LNCAP (cell line): ENCODE measurements around the gene LBH.

ENCODE experiments used
- TF ChIP-seq, protein P1 (sequence below): fragments of 450-650 bp; IDR thresholded peaks from 2 replicates; pipeline ENCODE4 v1.5.1; 2017; ENCODE audit warnings: mild to moderate bottlenecking

The LBH gene

DNA sequence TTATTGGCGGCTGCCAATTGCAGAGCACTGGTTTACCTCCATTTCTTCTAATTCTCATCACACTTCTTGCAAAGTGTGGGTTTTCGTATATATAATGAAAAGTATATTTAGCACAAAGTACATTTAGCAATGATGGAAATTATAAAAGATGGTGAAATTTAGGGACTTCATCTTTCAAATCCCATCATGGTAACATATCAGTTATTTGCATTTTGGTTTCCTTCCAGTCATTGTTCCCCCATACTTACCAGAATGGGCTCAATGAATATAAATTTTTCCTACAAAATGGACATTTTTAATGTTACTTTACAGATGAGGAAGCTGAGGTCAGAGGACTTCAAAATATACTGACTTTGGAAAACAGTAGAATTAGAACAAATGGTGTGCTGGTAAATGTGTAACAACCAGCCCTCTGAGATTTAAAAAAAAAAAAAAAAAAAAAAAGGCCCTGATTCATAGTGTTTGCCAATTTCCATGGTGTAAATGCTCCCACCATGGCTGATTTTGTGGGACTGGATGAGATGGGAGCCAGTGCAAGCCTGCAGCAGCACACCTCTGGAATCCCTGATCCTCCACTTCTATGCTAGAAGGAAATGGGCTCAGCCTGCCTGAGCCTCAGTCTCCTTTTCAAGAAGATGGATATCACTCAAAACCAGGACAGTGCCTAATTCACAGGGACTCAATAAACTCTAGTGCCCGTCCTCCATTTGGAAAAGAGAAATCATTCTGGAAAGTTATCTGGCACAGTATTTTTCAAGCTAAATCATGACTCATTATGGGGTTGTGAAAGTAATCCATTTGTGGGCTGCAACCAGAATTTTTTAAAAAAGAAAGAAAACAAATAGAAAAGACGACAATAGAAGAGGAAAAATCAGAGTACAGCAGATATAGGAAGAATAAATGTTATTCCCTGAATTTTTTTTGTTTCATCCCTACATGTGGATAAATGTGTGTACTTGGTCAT lies 34.0 kb downstream of the LBH start:
- TF ChIP-seq, protein P1, sequence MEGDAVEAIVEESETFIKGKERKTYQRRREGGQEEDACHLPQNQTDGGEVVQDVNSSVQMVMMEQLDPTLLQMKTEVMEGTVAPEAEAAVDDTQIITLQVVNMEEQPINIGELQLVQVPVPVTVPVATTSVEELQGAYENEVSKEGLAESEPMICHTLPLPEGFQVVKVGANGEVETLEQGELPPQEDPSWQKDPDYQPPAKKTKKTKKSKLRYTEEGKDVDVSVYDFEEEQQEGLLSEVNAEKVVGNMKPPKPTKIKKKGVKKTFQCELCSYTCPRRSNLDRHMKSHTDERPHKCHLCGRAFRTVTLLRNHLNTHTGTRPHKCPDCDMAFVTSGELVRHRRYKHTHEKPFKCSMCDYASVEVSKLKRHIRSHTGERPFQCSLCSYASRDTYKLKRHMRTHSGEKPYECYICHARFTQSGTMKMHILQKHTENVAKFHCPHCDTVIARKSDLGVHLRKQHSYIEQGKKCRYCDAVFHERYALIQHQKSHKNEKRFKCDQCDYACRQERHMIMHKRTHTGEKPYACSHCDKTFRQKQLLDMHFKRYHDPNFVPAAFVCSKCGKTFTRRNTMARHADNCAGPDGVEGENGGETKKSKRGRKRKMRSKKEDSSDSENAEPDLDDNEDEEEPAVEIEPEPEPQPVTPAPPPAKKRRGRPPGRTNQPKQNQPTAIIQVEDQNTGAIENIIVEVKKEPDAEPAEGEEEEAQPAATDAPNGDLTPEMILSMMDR: no peak

DNA sequence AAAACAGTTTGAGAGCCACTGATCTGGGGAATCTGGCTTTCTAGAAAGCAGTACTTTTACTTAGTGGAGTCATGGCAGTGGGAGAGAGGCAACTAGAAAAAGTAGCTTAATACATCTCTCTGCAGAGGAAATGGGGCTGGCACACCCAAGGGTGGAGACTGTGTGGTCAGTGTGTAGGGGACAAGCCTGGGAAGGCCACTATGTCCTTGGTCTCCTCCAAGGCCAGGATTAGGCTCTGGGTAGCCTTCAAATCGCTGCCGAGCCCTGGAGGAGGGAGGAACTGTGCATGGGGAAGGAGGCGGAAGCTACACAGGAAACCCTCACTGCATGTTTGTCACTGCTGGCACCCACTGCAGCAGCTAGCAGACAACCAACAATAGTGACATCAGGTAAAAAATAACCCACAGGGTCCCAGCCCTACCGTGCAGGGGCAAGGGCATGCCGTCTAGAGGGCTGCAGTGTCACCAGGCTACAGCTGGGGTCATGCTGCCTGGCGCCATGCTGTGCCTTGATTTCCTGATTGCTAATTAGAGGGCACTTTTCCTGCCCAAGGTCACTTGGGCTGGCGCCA lies 34.8 kb downstream of the LBH start:
- TF ChIP-seq, protein P1: no peak

DNA sequence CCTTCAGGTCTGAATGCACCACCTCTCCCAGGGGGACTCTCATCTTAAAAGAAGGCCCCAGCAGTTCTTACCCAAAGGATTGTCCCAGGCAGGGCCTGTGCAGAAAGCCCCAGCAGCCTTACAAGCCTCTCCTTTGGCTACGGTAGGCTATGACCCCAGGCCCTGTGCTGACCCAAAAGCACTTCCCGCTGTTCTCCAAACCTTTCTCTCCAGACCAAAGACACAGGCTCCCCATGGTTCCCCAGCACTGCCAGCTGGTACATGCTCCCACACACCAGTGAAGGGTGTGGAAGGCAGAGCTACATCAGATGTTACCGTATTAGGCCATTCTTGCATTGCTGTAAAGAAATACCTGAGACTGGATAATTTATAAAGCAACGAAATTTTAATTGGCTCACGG lies 35.4 kb downstream of the LBH start:
- TF ChIP-seq, protein P1: no peak

DNA sequence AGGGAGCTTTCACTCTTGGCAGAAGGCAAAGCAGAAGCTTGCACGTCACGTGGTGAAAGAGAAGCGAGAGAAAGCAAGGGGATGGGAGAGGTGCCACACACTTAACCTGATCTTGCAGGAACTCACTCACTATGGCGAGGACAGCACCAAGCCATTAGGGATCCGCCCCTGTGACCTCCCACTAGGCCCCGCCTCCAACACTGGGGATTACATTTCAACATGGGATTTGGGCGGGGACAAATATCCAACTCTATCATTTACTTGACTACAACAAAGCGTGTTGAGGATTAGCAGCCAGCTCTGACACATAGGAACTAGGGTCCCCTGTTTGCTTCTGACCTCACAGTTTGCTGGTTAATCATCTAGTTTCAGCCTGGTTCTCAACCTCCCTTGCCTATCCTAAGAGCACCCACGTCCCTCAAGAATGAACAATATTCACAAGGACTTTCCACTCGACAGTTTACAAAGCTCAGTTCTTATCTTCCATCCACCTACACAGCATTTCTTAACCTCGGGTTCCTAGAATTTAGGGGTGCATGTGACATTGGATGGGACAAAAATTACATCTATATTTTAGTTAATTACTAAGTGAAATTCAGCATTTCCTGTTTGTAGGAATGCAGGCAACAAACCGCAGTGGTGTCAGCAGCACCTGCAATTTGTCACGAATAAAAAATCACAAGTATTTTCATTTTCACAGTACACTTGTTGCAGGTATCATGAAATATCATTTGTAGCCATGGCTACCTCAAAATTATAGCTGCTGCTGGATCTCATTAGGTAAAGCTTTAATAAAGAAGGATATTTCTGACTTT lies 36.0 kb downstream of the LBH start:
- TF ChIP-seq, protein P1: no peak

DNA sequence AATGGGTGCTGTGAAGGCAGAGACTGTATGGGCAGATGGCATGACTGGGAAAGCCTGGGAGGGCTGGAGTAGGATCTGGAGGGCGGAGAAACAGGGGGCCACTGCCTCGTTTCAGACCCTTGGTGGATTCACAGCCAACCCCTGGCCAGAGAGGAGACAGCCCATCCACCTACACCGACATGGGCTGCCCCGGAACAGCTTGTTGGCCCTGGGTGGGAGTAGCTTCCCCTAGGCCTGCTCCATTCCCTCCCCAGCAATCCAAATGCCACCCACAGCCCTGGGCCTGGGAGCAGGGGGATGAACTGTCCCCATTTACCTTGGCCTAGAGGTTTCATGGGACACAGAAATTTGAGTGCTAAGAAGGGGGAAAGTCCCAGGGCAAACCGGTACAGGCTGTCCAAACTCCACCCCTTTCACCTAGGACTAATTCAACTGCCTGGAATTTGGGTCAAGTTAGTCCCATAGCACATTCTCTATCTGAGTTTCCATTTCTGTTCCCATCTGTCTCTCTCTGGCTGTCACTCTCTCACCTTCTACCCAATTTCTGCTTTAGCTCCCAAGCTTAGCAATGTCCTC lies 37.0 kb downstream of the LBH start:
- TF ChIP-seq, protein P1: no peak

DNA sequence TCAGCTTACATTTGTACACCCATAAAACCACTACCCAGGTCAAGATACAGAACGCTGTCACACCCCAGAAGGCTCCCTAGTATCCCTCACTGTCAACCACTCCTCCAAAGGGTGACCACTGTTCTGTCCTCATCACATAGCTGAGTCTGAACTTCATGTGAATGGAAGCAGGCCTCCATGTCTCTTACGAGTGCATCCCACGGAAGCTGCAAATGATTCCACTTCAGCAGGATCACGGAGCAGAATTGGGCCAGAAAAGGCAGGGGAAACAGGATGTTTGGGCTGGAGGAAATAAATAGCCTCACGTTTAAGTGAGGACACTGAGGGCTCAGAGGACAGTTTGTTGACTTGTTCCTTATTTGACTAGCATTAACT lies 38.4 kb downstream of the LBH start:
- TF ChIP-seq, protein P1: no peak

DNA sequence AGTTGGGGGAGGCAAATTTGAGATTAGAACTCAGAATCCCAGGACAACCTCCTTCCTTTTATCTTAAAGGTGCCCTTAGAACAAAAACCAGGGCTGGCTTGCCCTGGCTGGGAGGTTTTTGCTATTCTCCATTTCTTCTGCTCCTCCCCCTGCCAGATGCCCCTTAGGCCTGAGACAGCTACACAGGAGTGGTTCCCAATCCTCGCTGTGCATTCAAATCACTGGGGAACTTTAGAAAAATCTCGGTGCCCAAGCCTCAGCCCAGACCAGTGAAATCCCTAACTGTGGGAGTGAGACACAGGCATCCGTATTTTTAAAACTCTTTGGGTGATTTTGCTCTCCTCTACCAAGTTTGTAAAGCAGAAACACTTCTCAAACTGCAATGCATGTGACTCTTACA lies 38.8 kb downstream of the LBH start:
- TF ChIP-seq, protein P1: no peak
